Body of pancreas (tissue), 4 donors: ENCODE data around the gene GREB1. TPM values are rescaled to one million over a fixed set of nuclear protein-coding genes. Genes with fewer than 3 reads are reported as not detected.
A peak's percentile ranks its signal among the peaks of the same experiment; 100 is the strongest.

ENCODE experiments used
- ATAC-seq: fragments of 150-250 bp; one replicate; pipeline ENCODE4 v1.9.1; 2016
- DNase-seq, 4 donors: peaks; one replicate each; pipeline ENCODE4 v3.0.0-alpha.2; 2019
- H3K27ac ChIP-seq, 4 donors: fragments of 200-600 bp; sonication (generic); 1 replicate in 3 of 4; 2 replicates in 1 of 4; pipeline versions ENCODE4 v1.5.1 to v1.6.1; 2016 to 2019; ENCODE audit warnings: mild to moderate bottlenecking in 1 of 4, mixed read lengths in 1 of 4, moderate library complexity in 1 of 4
- H3K27me3 ChIP-seq, 2 donors: fragments of 200-600 bp; sonication (generic); one replicate each; pipeline ENCODE4 v1.6.0; 2016; ENCODE audit warnings: mild to moderate bottlenecking in 1 of 2
- H3K36me3 ChIP-seq, 2 donors: fragments of 200-600 bp; sonication (generic); replicated peaks in 1 of 2; 2 replicates each; pipeline ENCODE4 v1.5.1; 2016; ENCODE audit warnings: low read depth in 2 of 2; ENCODE audit not compliant: insufficient read depth in 1 of 2
- H3K4me1 ChIP-seq: fragments of 200-600 bp; sonication (generic); one replicate; pipeline ENCODE4 v1.6.0; 2016
- H3K4me3 ChIP-seq, 2 donors: fragments of 200-600 bp; sonication (generic); 1 replicate in 1 of 2; 2 replicates in 1 of 2; pipeline ENCODE4 v1.5.1; 2016 to 2019
- H3K9me3 ChIP-seq, 3 donors: fragments of 200-600 bp; sonication (generic); 1 replicate in 2 of 3; 2 replicates in 1 of 3; pipeline ENCODE4 v1.5.1; 2016
- POLR2A ChIP-seq, 3 donors: fragments of 450-650 bp; IDR thresholded peaks; one replicate each; pipeline ENCODE4 v1.6.1; 2016; ENCODE audit warnings: antibody characterized with exemption in 3 of 3, mild to moderate bottlenecking in 2 of 3
- WGBS, 2 donors: methylation state at CpG; one replicate each; pipeline ENCODE4 v1.1.5; 2017; 5-methylcytosine and 5-hydroxymethylcytosine counted together
- intact Hi-C: fragments of 100-400 bp; cut with DNase I; formaldehyde crosslinking; loops from one replicate; pipeline ENCODE4 v1.15.1; 2023
- total RNA-seq, 2 donors: library from RNA; depleted of rRNA; stranded (reverse); fragments of >200 nt; gene quantifications; one replicate each; pipeline ENCODE4 v1.1.0, GENCODE V29; 2016
- TF ChIP-seq, protein P1 (sequence below), 7 experiments: fragments of 450-650 bp in 4 of 7; fragments of 200-600 bp in 3 of 7; sonication (generic) in 3 of 7; IDR thresholded peaks; one replicate each; pipeline ENCODE4 v1.5.1; 2016 to 2019; ENCODE audit warnings: antibody characterized with exemption in 7 of 7

Gene GREB1
- total RNA-seq, 2 donors from 2014 or later = 10.4 to 19.8 TPM

DNA sequence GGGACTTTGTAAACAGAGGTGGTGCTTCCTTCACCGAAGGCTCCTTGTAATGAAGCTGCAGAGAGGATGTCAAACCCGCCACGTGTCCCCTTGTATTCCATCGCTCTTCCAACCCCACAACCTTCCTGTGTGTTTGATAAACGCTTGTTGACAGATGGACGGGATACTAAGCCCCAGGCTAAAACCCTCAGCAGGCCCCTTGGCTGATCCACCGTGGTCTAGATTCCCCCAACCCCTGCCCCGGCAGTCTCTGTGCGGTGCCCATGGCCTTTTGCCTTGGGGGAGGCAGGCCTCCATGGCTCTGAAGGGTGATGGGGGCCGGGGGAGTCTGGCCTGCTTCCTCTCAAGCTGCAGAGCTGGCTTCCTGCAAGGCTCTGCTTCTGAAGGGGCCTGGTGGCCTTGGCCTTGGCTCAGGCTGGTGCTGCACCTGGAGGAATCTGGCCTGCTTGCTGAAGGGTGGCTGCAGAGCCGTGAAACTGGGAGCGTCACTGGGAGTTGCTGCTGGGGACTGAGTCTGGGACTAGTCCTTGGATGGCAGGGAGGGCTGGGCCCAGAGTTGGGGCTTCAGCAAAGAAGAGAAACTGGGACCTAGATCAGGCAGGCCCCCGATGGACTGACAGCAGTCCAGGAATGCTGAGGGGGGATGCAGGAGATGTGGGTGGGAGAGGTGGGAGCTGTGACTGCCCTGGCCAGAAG, 145.8 kb downstream of the GREB1 start:
- intact Hi-C loops = no loop called here
- TF ChIP-seq, protein P1, sequence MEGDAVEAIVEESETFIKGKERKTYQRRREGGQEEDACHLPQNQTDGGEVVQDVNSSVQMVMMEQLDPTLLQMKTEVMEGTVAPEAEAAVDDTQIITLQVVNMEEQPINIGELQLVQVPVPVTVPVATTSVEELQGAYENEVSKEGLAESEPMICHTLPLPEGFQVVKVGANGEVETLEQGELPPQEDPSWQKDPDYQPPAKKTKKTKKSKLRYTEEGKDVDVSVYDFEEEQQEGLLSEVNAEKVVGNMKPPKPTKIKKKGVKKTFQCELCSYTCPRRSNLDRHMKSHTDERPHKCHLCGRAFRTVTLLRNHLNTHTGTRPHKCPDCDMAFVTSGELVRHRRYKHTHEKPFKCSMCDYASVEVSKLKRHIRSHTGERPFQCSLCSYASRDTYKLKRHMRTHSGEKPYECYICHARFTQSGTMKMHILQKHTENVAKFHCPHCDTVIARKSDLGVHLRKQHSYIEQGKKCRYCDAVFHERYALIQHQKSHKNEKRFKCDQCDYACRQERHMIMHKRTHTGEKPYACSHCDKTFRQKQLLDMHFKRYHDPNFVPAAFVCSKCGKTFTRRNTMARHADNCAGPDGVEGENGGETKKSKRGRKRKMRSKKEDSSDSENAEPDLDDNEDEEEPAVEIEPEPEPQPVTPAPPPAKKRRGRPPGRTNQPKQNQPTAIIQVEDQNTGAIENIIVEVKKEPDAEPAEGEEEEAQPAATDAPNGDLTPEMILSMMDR (IDR thresholded peaks at IDR 0.05) = no peak
- no peak for TF ChIP-seq POLR2A (IDR thresholded peaks at IDR 0.05)
- no peak for ATAC-seq
- peaks cover 31% of the 10 kb centered on the region for H3K4me1 ChIP-seq
- no peaks in the 10 kb centered on the region for H3K27me3 ChIP-seq
- no peak overlapping the region for H3K4me3 ChIP-seq
- no peaks in the 10 kb centered on the region for H3K36me3 ChIP-seq
- peak in 2 of 4 donors; percentile 30 to 39 for DNase-seq
- H3K27ac ChIP-seq = peak overlapping the region; percentile 54 to 73 (median 63)
- H3K9me3 ChIP-seq = no peaks in the 10 kb centered on the region
- 79 to 80% methylated on average over 12 to 13 of the region's 13 CpGs for WGBS, 2 donors

DNA sequence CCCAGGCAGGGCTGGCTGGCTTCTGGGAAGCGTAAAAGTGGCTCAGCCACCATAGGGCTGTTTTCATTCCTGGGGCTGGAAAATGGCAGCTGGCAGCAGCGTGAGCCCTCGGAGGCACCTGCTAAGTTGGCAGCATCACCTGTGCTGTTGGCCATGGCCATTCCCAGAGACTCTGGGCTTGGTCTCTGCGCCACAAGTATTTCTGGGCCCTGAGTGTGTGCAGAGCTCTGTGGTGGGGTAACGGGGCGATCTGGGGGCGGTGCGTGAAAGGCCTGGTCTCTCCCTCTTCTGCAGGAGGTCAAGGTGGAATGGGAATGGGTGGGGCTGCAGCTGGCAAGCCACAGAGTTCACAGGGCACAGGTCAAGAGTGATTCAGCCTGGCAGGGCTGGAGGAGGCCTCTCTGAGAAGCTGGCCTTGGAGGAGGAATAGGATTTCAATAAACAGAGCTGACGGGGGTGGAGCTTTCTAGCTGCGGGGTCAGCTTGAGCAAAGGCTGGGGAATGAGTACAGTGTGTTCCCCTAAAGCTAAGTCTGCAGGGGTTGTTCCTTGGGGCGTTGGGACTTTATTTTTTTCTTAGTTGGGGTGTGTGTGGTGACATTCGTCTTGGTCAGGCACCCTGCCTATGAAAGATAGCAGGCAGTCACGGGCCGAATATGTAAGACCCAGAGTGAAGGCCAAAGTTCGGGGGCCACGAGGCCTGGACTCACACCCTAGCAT, 146.5 kb downstream of the GREB1 start:
- no peaks in the 10 kb centered on the region for H3K27me3 ChIP-seq
- no peaks in the 10 kb centered on the region for H3K9me3 ChIP-seq
- WGBS, 2 donors = 42 to 43% methylated on average over 16 of the region's 16 CpGs
- TF ChIP-seq POLR2A (IDR thresholded peaks at IDR 0.05) = no peak
- TF ChIP-seq, protein P1 (IDR thresholded peaks at IDR 0.05) = no peak
- peak; percentile 44 to 80 (median 74) for DNase-seq
- H3K36me3 ChIP-seq = no peaks in the 10 kb centered on the region
- H3K4me3 ChIP-seq = no peak overlapping the region
- peak overlapping the region; percentile 54 to 73 (median 63) for H3K27ac ChIP-seq
- H3K4me1 ChIP-seq = peaks cover 31% of the 10 kb centered on the region
- ATAC-seq = peak; percentile 71
- intact Hi-C loops = no loop called here

DNA sequence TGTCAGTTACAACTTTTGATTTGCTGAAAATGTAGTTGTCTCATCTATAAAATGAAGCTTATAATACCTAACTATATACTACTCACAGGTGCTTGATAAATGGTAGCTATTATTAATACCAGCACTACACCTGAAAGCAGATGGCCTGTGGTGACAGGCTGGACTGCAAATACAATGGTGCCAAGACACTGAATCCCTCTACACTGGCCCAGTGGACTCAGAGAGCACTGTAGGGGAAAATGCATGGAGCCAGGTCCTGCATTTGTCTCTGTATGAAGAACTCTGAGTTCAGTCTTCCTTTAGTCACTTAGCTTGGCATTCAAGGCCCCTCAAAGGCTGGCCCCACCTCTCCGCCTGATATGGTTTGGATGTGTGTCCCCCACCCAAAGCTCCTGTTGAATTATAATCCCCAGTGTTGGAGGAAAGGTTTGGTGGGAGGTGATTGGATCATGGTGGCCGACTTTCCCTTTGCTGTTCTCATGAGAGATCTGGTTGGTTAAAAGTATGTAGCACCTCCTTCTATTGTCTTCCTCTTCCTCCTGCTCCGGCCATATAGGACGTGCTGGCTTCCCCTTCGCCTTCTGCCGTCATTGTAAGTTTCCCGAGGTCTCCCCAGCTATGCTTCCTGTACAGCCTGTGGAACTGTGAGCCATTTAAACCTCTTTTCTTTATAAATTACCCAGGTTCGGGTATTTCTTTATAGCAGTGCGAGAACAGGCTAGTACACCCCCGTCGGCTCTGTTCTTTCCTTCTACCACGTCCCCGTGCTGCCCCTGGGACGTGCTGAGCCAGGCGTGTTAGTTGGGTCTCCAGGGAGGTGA, 147.3 kb downstream of the GREB1 start:
- Histone ChIP-seq H3K4me3 (no peak overlapping the region), H3K27me3 (no peaks in the 10 kb centered on the region), H3K36me3 (no peaks in the 10 kb centered on the region), H3K4me1 (peaks cover 31% of the 10 kb centered on the region), H3K9me3 (no peaks in the 10 kb centered on the region), H3K27ac (peak overlapping the region; percentile 54 to 73 (median 63))
- ATAC-seq (no peak), DNase-seq (peak in 1 of 4 donors; percentile 5)
- WGBS, 2 donors = 83 to 89% methylated on average over 15 of the region's 15 CpGs
- no peak for TF ChIP-seq POLR2A (IDR thresholded peaks at IDR 0.05)
- TF ChIP-seq, protein P1 (IDR thresholded peaks at IDR 0.05) = no peak
- intact Hi-C loops = no loop called here

DNA sequence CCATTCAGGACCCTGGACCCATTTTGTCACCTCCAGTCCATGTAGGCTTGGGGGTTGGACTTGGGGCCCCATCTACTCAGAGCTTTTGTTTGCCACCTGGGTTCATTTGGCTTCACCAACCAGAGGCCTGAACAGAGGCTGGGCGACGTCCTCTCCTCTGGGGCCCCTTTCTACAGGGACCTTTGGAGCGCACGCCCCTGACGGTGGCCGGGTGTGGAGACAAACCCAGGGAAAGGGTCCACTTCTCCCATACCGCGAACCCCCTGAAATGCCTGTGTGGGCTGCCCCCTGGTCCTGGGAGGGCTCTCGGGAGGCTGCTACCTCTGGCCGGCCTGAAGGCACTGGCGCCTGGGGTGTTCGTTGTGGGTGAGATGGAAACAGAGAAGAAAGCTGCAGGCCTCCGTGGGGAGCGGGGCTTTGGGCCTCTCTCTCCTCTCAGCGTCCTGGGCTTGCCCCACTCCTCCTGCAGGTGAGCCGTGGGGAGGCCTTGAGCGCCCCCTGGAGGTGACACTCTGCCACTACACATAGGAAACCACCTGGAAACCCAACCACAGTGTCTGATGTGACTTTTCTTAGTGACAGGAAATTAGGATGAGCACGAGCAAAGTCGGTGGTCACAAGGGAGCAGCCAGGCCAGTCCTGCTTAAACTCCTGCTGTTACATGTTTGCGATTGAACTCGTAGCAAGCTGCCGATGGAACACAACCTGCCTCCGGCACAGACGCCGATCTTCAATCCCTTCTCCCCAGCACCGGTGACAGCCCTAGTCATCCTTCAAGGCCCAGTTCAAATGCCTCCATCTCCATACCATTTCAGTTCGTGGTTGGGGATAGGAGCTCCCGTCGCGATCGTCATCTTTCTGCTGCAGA, 148.1 kb downstream of the GREB1 start:
- 51 to 64% methylated on average over 28 to 31 of the region's 31 CpGs for WGBS, 2 donors
- ATAC-seq (peak; percentile 66), DNase-seq (peak; percentile 52 to 71 (median 62))
- Histone ChIP-seq H3K9me3 (no peaks in the 10 kb centered on the region), H3K4me3 (no peak overlapping the region), H3K4me1 (peaks cover 31% of the 10 kb centered on the region), H3K27ac (no peak overlapping the region), H3K27me3 (no peaks in the 10 kb centered on the region), H3K36me3 (no peaks in the 10 kb centered on the region)
- TF ChIP-seq, protein P1 (IDR thresholded peaks at IDR 0.05) = peak; percentile 67 to 90 (median 84)
- no peak for TF ChIP-seq POLR2A (IDR thresholded peaks at IDR 0.05)
- intact Hi-C loops = no loop called here
